Stimulated activated CD8-positive, alpha-beta memory T cell treated with anti-CD3 and anti-CD28 coated beads, Interleukin-12 subunit alpha, Interleukin-12 subunit beta, amount 100 ng/mL, for 4 hours (primary cell): ENCODE measurements around the gene RNU7-1.
A peak's percentile ranks its signal among the peaks of the same experiment; 100 is the strongest.

Experiments
- DNase-seq: peaks from one replicate; pipeline ENCODE4 v3.0.0-alpha.2; 2020; ENCODE audit warnings: low read depth

Gene RNU7-1

GRCh38 chr12:6917491-6918231, 26.0 kb upstream of the RNU7-1 start:
- no peak for DNase-seq

GRCh38 chr12:6919588-6919987, 24.0 kb upstream of the RNU7-1 start:
- DNase-seq = no peak

DNA sequence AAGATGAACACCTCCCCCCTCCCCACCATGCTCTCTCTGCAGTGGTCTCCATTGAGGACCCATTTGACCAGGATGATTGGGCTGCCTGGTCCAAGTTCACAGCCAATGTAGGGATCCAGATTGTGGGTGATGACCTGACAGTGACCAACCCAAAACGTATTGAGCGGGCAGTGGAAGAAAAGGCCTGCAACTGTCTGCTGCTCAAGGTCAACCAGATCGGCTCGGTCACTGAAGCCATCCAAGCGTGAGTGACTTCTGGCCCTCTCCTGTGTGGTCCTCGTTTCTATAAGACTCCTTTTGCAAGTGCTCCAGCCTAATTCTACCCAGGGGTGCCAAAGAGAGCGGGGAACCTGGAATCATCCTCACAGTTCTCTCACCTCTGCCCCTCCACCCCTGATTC, 22.1 kb upstream of the RNU7-1 start:
- no peak for DNase-seq

DNA sequence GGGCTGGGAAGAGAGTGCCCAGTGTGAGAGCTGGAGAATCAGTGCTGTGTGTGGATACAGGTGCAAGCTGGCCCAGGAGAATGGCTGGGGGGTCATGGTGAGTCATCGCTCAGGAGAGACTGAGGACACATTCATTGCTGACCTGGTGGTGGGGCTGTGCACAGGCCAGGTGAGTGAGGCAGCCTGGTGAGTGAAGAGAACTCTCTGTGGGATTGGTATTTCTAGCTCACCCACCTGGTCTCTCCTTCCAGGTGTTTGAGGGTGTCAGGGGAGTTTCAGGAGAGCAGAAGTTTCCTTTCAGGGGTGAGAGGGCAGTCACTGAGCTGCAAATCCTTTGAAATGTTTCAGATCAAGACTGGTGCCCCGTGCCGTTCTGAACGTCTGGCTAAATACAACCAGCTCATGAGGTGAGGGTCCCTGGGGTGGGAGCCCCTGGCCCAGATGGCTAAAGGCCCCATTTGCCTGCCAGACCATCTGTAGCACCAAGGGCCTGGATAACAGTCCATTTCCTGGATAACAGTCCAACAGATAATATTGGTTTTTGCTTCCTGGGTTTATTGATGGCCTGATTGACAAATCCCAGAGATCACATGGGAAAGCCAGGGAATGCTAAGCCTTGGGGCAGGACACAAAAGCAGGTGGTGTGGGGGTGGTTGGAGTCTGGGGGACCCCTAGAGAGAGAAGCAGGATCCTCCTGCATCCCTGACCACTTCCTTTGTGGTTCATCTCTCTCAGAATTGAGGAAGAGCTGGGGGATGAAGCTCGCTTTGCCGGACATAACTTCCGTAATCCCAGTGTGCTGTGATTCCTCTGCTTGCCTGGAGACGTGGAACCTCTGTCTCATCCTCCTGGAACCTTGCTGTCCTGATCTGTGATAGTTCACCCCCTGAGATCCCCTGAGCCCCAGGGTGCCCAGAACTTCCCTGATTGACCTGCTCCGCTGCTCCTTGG, 21.3 kb upstream of the RNU7-1 start:
- DNase-seq = no peak

DNA sequence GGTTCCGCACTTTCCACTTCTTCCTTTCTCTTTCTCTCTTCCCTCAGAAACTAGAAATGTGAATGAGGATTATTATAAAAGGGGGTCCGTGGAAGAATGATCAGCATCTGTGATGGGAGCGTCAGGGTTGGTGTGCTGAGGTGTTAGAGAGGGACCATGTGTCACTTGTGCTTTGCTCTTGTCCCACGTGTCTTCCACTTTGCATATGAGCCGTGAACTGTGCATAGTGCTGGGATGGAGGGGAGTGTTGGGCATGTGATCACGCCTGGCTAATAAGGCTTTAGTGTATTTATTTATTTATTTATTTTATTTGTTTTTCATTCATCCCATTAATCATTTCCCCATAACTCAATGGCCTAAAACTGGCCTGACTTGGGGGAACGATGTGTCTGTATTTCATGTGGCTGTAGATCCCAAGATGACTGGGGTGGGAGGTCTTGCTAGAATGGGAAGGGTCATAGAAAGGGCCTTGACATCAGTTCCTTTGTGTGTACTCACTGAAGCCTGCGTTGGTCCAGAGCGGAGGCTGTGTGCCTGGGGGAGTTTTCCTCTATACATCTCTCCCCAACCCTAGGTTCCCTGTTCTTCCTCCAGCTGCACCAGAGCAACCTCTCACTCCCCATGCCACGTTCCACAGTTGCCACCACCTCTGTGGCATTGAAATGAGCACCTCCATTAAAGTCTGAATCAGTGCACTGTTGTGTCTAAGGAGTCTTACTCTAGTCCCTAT, 20.4 kb upstream of the RNU7-1 start:
- no peak for DNase-seq

DNA sequence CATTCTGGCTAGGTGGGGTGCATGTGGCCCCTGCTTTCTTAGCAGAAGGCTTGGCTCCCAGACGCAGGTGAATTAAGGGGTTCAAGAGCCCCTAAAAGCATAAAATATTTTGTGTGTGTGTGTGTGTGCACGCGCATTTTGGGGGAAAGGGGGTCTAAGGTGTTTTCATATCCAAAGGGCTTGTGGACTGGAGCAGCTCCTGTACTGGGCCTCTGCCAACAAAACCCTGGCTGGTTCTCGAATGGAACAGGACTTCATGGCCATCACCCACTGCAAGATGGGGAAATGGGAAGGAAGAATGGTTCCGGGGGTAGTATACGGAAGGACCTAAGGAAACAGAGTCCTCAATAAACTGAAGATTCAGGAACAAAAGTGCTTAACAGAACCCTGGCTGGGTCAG, 19.8 kb upstream of the RNU7-1 start:
- no peak for DNase-seq

DNA sequence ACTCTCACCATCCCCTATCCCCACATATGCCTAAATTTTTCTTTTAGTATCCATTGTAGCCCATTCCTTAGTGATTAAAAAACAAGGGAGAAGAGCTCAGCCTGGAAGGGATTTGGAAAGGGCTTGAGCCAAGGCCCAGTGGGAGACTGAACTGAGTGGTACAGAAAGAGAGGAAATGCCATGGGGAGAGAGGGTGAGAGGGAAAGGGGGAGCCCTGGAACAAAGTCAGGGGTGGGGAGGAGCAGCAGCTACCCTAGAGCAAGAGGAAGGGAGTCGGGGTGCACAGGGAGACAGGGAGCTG, 18.4 kb upstream of the RNU7-1 start:
- no peak for DNase-seq

GRCh38 chr12:6925540-6926279, 17.9 kb upstream of the RNU7-1 start:
- no peak for DNase-seq

DNA sequence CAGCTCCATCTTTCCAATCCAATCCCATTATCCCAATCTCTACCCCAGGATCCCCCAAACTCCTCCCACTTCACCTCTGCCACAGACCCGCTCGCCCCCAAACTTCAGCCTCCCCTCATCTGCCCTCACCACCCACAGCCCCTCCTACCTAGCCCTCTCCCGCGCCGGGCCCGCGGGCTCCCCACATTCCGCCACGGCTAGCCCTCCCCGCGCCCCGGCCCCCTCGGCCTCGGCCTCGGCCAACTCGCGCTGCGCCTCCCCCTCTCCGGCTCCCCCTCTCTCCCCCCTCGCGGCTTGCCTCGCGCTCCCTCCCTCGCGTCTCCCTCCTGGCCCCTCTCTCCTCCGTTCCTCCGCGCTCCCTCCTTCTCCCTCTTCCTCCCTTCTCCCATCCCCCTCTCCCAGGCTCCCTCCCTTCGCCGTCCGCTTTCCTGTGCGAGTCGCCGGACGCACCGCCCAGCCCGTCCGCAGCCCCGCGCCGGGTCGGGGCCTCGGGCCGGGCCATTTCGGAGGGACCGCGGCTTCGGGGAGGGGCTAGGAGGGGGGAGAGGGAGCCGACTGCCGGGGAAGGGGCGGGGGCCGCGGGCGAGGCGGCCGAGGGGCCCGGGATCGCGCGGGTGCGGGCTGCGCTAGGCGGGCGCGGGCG, 16.1 kb upstream of the RNU7-1 start, which contains the start of gene ATN1:
Gene ATN1, plus strand, starts transcription at position 581 of the 643 bp plus-strand sequence. CDS start 6,043 bp downstream, outside the sequence.
- DNase-seq = peak; percentile 24

DNA sequence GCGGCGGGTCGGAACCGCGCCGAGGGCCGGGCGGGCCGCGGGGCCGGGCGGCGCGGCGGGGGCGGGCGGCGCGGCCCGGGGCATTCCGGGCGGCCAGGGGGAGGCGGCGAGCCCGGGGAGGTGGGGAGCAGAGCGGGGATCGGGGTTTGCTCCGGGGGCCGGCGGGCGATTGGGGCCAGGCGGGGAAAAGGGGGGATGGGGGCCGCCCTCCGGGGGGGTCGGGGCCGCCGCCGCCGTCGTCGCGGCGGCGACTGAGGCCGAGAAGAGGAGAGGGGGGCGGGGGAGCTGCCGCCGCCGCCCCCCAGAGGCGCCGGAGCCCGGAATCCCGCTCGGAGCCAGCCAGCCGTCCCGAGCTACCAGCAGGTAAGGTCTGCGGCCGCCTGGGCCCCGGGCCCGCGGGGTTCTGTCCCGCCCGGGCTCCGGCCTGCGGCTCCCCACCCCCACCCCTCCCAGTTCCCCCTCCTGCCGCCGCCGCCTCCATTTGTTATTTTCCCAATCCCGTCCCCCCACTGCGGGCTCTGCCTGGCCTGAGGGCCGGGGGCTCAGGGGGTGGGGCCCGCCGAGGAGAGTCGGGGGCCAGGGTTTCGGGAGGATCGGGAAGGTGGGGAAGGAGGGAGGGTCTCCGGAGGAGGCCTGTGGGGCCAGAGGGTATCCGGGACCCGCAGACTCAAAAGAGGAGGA, 15.5 kb upstream of the RNU7-1 start:
- no peak for DNase-seq

- DNase-seq = no peak
Observed at GRCh38 chr12:6928703-6929407, 14.8 kb upstream of the RNU7-1 start.

GRCh38 chr12:6929466-6930452, 13.9 kb upstream of the RNU7-1 start:
- DNase-seq = no peak

DNA sequence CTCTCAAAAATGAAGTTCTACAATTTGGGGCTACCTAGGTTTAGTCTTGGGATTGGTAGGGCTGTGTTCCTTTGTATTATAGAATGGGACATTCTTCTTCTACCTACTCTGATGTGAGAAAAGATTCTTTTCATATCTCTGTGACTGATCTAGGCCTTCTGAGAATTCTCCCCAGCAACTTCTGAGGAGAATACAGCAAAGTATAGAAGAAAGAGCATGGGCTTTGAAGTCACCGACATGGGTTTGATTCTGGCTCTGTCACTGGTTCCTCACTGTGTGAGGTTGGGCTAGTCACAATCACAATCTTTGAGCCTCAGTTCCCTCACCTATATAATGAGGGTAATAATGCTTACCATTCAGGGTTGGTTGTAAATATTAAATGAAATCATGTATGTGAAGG, 10.8 kb upstream of the RNU7-1 start:
- DNase-seq = no peak

- no peak for DNase-seq
Observed at GRCh38 chr12:6934110-6934509, 9.5 kb upstream of the RNU7-1 start.

DNA sequence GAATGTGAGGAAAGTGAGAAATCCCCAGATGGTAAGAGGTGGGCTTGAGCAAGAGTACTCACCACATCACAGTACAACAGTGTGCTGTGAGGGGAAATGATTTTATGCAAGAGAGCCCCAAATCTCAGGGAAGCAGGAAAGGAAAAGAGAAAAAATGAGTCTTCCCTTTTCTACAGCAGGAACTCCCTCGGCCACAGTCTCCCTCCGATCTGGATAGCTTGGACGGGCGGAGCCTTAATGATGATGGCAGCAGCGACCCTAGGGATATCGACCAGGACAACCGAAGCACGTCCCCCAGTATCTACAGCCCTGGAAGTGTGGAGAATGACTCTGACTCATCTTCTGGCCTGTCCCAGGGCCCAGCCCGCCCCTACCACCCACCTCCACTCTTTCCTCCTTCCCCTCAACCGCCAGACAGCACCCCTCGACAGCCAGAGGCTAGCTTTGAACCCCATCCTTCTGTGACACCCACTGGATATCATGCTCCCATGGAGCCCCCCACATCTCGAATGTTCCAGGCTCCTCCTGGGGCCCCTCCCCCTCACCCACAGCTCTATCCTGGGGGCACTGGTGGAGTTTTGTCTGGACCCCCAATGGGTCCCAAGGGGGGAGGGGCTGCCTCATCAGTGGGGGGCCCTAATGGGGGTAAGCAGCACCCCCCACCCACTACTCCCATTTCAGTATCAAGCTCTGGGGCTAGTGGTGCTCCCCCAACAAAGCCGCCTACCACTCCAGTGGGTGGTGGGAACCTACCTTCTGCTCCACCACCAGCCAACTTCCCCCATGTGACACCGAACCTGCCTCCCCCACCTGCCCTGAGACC, 8.0 kb upstream of the RNU7-1 start:
- DNase-seq = no peak

GRCh38 chr12:6936194-6936635, 7.4 kb upstream of the RNU7-1 start:
- DNase-seq = no peak

- DNase-seq = peak; percentile 45
Observed at GRCh38 chr12:6936636-6937480, 6.8 kb upstream of the RNU7-1 start.
